Ecto neural progenitor cell (in vitro differentiated cells): ENCODE data around the gene CHPT1.
"Not testable (repeated sequence)": the region's sequence is repeated elsewhere in the genome, so short reads cannot be mapped to it uniquely, and the experiment has no call there.

Experiments
- DNase-seq: peaks from one replicate; pipeline ENCODE4 v3.0.0-alpha.2; 2018; ENCODE audit warnings: low spot score

The CHPT1 gene

GRCh38 chr12:101722392-101722791, 25.0 kb downstream of the CHPT1 start:
- no peak for DNase-seq

GRCh38 chr12:101727098-101727497, 29.7 kb downstream of the CHPT1 start:
- DNase-seq = no peak

GRCh38 chr12:101729842-101730241, 32.4 kb downstream of the CHPT1 start:
- DNase-seq = no peak

GRCh38 chr12:101732318-101732717, 34.9 kb downstream of the CHPT1 start:
- DNase-seq = no peak

- no peak for DNase-seq
Measured at GRCh38 chr12:101733166-101733565, 35.7 kb downstream of the CHPT1 start.

GRCh38 chr12:101734482-101734881, 37.0 kb downstream of the CHPT1 start:
- not testable (repeated sequence) for DNase-seq

- DNase-seq = no peak
Measured at GRCh38 chr12:101737476-101737875, 40.0 kb downstream of the CHPT1 start.

GRCh38 chr12:101738920-101739665, 41.7 kb downstream of the CHPT1 start, which contains the start of gene SYCP3:
TSS of gene SYCP3 (minus strand) at chr12:101739462. CDS start at chr12:101737935, 1,527 bp downstream.
- no peak for DNase-seq

- DNase-seq = no peak
Measured at GRCh38 chr12:101740566-101740965, 43.1 kb downstream of the CHPT1 start.

GRCh38 chr12:101740980-101741379, 43.5 kb downstream of the CHPT1 start:
- no peak for DNase-seq

- no peak for DNase-seq
Measured at GRCh38 chr12:101743242-101743641, 45.8 kb downstream of the CHPT1 start.

GRCh38 chr12:101743724-101744472, 46.5 kb downstream of the CHPT1 start:
- no peak for DNase-seq

- DNase-seq = no peak
Measured at GRCh38 chr12:101745481-101745880, 48.0 kb downstream of the CHPT1 start.

GRCh38 chr12:101746196-101746595, 48.8 kb downstream of the CHPT1 start:
- DNase-seq = no peak

GRCh38 chr12:101746661-101747060, 49.2 kb downstream of the CHPT1 start:
- DNase-seq = no peak

- DNase-seq = no peak
Measured at GRCh38 chr12:101747697-101748096, 50.3 kb downstream of the CHPT1 start.

- no peak for DNase-seq
Measured at GRCh38 chr12:101748907-101749306, 51.5 kb downstream of the CHPT1 start.

- no peak for DNase-seq
Measured at GRCh38 chr12:101749657-101750056, 52.2 kb downstream of the CHPT1 start.

- DNase-seq = no peak
Measured at GRCh38 chr12:101750152-101750551, 52.7 kb downstream of the CHPT1 start.

GRCh38 chr12:101759396-101760047, 62.1 kb downstream of the CHPT1 start:
- DNase-seq = no peak

GRCh38 chr12:101761350-101761749, 63.9 kb downstream of the CHPT1 start:
- no peak for DNase-seq

- DNase-seq = no peak
Measured at GRCh38 chr12:101761781-101762180, 64.3 kb downstream of the CHPT1 start.
